ENCODE data around the gene BAIAP2L1.

DNA sequence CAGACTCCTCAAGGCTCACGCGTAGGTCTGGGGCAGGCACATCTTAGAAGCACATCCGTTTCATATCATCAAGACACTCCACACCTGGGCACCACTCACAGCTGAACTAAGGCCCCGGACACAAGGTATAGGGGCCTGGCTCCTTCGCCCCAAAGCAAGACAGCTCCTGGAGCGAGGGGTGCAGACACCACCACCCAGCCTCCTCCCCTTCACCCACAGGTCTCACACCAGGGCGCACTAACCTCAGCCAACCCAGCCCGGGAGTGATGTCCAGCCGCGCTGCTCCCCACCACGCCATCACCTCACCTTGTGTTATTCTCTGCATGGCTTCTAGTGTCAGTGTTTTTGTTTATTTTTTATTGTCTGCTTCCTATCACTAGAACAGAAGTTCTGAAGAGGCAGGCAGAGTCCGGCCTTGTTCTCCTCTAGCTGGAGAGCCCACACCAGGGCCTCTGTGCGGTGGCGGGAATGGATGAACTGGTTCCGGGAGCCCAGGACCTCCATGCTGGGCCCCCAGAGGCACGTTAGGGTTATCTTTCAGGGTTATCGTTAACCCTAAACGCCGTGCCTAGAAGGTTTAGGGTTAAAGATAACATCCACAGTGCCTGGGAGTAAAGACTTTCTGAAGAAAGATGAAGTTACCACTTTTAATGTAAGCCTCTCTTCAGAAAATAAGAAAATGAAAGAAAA, 97.6 kb downstream of the BAIAP2L1 start:
- TF ChIP-seq, protein P1, sequence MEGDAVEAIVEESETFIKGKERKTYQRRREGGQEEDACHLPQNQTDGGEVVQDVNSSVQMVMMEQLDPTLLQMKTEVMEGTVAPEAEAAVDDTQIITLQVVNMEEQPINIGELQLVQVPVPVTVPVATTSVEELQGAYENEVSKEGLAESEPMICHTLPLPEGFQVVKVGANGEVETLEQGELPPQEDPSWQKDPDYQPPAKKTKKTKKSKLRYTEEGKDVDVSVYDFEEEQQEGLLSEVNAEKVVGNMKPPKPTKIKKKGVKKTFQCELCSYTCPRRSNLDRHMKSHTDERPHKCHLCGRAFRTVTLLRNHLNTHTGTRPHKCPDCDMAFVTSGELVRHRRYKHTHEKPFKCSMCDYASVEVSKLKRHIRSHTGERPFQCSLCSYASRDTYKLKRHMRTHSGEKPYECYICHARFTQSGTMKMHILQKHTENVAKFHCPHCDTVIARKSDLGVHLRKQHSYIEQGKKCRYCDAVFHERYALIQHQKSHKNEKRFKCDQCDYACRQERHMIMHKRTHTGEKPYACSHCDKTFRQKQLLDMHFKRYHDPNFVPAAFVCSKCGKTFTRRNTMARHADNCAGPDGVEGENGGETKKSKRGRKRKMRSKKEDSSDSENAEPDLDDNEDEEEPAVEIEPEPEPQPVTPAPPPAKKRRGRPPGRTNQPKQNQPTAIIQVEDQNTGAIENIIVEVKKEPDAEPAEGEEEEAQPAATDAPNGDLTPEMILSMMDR (IDR thresholded peaks at IDR 0.05; ENCODE audit: low read depth, low read length), result no peak
- no peak for TF ChIP-seq POLR2A (IDR thresholded peaks at IDR 0.05; ENCODE audit: extremely low read depth, insufficient read length)
- TF ChIP-seq MYC (IDR thresholded peaks at IDR 0.05; ENCODE audit: low read depth, low read length), result no peak

All from NB4 (cell line).